Ascending aorta (tissue), 2 donors: Measurements from ENCODE around the gene CLDN6. TPM values are rescaled to one million over a fixed set of nuclear protein-coding genes. Genes with fewer than 3 reads are reported as not detected.

Experiments
- DNase-seq, 2 donors: peaks; one replicate each; pipeline ENCODE4 v3.0.0-alpha.2; 2019; ENCODE audit warnings: low spot score in 2 of 2
- H3K27ac ChIP-seq, 2 donors: fragments of 200-600 bp; sonication (generic); one replicate each; pipeline ENCODE4 v1.5.1; 2016 to 2017; ENCODE audit warnings: mild to moderate bottlenecking in 1 of 2
- H3K27me3 ChIP-seq: fragments of 200-600 bp; sonication (generic); one replicate; pipeline ENCODE4 v1.5.1; 2017
- H3K36me3 ChIP-seq, 2 donors: fragments of 200-600 bp; sonication (generic); one replicate each; pipeline ENCODE4 v1.5.1; 2016
- H3K4me1 ChIP-seq, 2 donors: fragments of 200-600 bp; sonication (generic); one replicate each; pipeline ENCODE4 v1.5.1; 2016 to 2017; ENCODE audit warnings: mild to moderate bottlenecking in 1 of 2
- H3K4me3 ChIP-seq, 2 donors: fragments of 200-600 bp; sonication (generic); one replicate each; pipeline ENCODE4 v1.5.1; 2016 to 2017; ENCODE audit warnings: mild to moderate bottlenecking in 1 of 2
- H3K9me3 ChIP-seq, 2 donors: fragments of 200-600 bp; sonication (generic); one replicate each; pipeline ENCODE4 v1.5.1; 2016
- intact Hi-C: fragments of 100-400 bp; cut with DNase I; formaldehyde crosslinking; loops from one replicate; pipeline ENCODE4 v1.15.1; 2023
- total RNA-seq: library from RNA; depleted of rRNA; stranded (reverse); fragments of >200 nt; gene quantifications from one replicate; pipeline ENCODE4 v1.1.0, GENCODE V29; 2016
- TF ChIP-seq, protein P1 (sequence below), 3 experiments: fragments of 200-600 bp in 2 of 3; fragments of 450-650 bp in 1 of 3; sonication (generic) in 2 of 3; IDR thresholded peaks; one replicate each; pipeline ENCODE4 v1.5.1; 2016 to 2019; ENCODE audit warnings: antibody characterized with exemption in 3 of 3, mild to moderate bottlenecking in 1 of 3, moderate library complexity in 1 of 3

CLDN6 gene
- total RNA-seq, 1 donor from 2014 or later, result not detected

DNA sequence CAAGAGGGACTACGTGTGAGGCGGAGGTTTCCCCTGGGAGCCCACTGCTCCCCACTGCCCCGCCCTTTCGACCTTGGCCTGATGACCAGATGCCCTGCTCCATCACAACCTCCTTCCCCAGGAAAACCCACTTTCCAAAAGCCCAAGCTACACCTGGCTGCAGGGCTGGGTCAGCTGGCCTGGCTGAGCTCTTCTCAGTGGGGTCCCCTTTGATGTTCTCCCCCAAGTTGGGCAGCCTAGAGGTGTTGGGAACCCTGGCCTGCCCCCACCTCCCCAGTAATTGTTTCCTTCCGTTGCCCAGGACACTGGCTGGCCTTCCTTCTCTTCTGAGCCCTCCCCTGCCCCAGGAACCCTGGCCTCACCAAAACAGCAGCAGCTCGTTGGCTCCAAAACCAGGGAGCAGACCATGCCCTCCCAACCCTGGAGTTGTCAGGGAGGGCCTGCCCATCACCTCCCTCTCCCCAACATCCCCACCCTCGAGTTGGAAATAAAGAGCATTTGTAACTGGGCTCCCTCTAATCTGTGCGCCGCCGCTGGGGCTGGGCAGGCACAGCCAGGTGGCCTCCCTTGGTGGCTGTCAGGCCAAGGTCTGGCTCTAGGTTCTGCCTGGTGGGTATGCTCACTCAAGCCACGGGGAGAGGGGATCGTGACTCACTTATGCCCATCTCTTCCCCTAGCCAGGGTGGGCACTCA lies 3.8 kb downstream of the CLDN6 start:
- peaks cover 23% of the 10 kb centered on the region for H3K27me3 ChIP-seq
- TF ChIP-seq, protein P1, sequence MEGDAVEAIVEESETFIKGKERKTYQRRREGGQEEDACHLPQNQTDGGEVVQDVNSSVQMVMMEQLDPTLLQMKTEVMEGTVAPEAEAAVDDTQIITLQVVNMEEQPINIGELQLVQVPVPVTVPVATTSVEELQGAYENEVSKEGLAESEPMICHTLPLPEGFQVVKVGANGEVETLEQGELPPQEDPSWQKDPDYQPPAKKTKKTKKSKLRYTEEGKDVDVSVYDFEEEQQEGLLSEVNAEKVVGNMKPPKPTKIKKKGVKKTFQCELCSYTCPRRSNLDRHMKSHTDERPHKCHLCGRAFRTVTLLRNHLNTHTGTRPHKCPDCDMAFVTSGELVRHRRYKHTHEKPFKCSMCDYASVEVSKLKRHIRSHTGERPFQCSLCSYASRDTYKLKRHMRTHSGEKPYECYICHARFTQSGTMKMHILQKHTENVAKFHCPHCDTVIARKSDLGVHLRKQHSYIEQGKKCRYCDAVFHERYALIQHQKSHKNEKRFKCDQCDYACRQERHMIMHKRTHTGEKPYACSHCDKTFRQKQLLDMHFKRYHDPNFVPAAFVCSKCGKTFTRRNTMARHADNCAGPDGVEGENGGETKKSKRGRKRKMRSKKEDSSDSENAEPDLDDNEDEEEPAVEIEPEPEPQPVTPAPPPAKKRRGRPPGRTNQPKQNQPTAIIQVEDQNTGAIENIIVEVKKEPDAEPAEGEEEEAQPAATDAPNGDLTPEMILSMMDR (IDR thresholded peaks at IDR 0.05), result no peak

DNA sequence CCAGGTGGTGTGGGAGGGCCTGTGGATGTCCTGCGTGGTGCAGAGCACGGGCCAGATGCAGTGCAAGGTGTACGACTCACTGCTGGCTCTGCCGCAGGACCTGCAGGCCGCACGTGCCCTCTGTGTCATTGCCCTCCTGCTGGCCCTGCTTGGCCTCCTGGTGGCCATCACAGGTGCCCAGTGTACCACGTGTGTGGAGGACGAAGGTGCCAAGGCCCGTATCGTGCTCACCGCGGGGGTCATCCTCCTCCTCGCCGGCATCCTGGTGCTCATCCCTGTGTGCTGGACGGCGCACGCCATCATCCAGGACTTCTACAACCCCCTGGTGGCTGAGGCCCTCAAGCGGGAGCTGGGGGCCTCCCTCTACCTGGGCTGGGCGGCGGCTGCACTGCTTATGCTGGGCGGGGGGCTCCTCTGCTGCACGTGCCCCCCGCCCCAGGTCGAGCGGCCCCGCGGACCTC lies 4.5 kb downstream of the CLDN6 start:
- intact Hi-C loops, result no loop called here
- no peak overlapping the region for H3K27ac ChIP-seq
- H3K4me1 ChIP-seq, result peaks cover 0 to 5% of the 10 kb centered on the region in 2 donors
- no peaks in the 10 kb centered on the region for H3K9me3 ChIP-seq
- no peak overlapping the region for H3K4me3 ChIP-seq
- DNase-seq, result no peak
- TF ChIP-seq, protein P1 (IDR thresholded peaks at IDR 0.05), result no peak
- H3K27me3 ChIP-seq, result peaks cover 23% of the 10 kb centered on the region
- no peaks in the 10 kb centered on the region for H3K36me3 ChIP-seq

More for the DNA sequence above, 3.8 kb downstream of the CLDN6 start:
- H3K4me1 ChIP-seq, result peaks cover 0 to 5% of the 10 kb centered on the region in 2 donors
- H3K9me3 ChIP-seq, result no peaks in the 10 kb centered on the region
- intact Hi-C loops, result no loop called here
- H3K4me3 ChIP-seq, result no peak overlapping the region
- no peak overlapping the region for H3K27ac ChIP-seq
- DNase-seq, result no peak
- H3K36me3 ChIP-seq, result no peaks in the 10 kb centered on the region

DNA sequence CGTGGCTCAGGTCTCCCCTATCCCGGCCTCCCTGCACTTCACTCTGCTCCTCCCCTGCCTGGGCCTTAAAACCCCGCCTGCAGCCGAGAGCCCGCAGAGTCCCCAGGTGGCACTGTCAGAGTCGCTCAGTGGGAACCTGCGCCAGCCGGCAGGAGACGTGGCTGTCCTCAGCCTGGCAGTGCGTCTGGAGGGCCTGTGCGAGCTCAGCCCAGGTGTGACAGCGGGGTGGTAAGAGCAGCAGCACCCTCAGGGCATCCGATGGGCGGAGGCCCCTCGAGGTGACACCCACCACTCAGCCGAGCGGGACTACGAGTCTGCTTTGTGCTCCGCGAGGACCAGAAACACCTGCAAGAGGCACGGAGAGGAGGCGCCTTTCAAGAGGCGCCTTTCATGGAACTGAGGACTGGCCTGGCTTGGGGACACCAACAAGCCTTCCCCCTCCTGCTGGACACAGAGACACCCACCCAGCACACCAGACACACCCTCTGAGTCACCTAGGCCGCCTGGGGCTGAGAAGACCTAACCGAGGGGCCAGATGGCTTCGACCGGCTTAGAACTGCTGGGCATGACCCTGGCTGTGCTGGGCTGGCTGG lies 5.1 kb downstream of the CLDN6 start, which contains the start of gene CLDN9:
TSS of gene CLDN9 (plus strand) at position 96 of the 593 bp plus-strand sequence. CDS start at position 536, 440 bp downstream.
- no peak for DNase-seq
- intact Hi-C loops, result no loop called here
- H3K27ac ChIP-seq, result no peak within 1 kb of the TSS
- no peak within 1 kb of the TSS for H3K4me3 ChIP-seq
- TF ChIP-seq, protein P1 (IDR thresholded peaks at IDR 0.05), result no peak
- H3K4me1 ChIP-seq, result peaks cover 0 to under 1% of the 10 kb centered on the region in 2 donors
- peaks cover 23% of the 10 kb centered on the region for H3K27me3 ChIP-seq
- H3K9me3 ChIP-seq, result no peaks in the 10 kb centered on the region
- no peaks in the 10 kb centered on the region for H3K36me3 ChIP-seq

DNA sequence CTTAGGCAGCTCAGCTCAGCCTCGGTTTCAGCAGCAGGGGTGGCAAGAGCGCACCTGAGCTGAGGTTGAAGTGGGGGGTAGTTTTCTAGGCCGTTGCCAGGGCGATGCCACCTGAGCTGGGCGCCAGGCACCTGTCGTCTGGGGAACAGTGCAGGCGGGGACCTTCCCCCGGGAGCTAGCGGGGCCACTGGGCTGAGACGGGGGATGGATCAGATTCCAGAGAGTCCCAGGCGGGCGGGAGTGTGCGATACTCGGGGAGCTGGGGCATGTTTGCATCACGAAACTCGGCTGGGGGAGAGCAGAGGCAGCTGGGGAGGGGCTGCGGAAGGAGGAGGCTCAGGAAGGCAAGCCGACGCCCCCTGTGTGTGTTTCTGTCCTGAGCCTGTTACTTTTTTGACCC lies 5.7 kb downstream of the CLDN6 start:
- Histone ChIP-seq H3K27me3 (peaks cover 19% of the 10 kb centered on the region), H3K27ac (no peak overlapping the region), H3K36me3 (no peaks in the 10 kb centered on the region), H3K4me1 (no peaks in the 10 kb centered on the region), H3K4me3 (no peak overlapping the region), H3K9me3 (no peaks in the 10 kb centered on the region)
- intact Hi-C loops, result no loop called here
- TF ChIP-seq, protein P1 (IDR thresholded peaks at IDR 0.05), result no peak
- DNase-seq, result no peak

DNA sequence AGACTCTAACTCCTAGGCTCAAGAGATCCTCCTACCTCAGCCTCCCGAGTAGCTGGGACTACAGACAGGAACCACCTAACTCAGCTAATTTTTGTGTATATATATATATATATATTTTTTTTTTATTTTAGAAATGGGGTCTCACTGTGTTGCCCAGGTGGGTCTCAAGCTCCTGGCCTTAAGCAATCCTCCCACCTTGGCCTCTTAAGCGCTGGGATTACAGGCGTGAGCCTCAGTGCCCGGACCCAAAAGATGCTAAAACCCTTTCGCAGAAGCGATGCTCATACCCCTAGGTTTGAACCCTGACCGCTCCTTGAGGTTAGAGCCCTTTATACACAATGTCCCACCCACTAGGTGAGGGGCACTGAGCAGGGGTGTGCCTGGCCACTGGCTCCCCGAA lies 7.5 kb downstream of the CLDN6 start:
- Histone ChIP-seq H3K27ac (no peak overlapping the region), H3K9me3 (no peaks in the 10 kb centered on the region), H3K36me3 (no peaks in the 10 kb centered on the region), H3K27me3 (peaks cover 22% of the 10 kb centered on the region), H3K4me3 (no peak overlapping the region), H3K4me1 (no peaks in the 10 kb centered on the region)
- intact Hi-C loops, result no loop called here
- TF ChIP-seq, protein P1 (IDR thresholded peaks at IDR 0.05), result no peak
- DNase-seq, result no peak
